ENCODE results near the gene DOCK3. TPM values are rescaled to one million over a fixed set of nuclear protein-coding genes. Genes with fewer than 3 reads are reported as not detected.

The DOCK3 gene
- total RNA-seq: under 0.01 and 0.22 TPM in 2 replicates

GRCh38 chr3:50674349-50675178 is at the start of gene DOCK3:
Gene DOCK3, plus strand, starts transcription at chr3:50674927. Its CDS starts 337 bp downstream, at chr3:50675264.

GRCh38 chr3:51384726-51385473 is 710.2 kb downstream of the DOCK3 start, which contains the start of gene MANF:
Gene MANF, plus strand, starts transcription at chr3:51385291. Its CDS starts 52 bp downstream, at chr3:51385343.

GRCh38 chr3:51391075-51391565 is 716.4 kb downstream of the DOCK3 start, which contains the start of gene RBM15B:
Gene RBM15B, plus strand, starts transcription at chr3:51391285. Its CDS starts 115 bp downstream, at chr3:51391400.

Small RNA genes within 50 kb of the gene (small RNA-seq; reads per million reads assigned to genes)
- gene MIR4787 (ENCODE audit: low replicate concordance): not detected
- gene PPIAP69 (ENCODE audit: low replicate concordance): not detected

Other genes starting within 250 kb of the DOCK3 start
- gene CACNA2D2, start 171.3 kb upstream of the DOCK3 start, total RNA-seq: not detected in 2 replicates
- gene C3orf18, start 107.2 kb upstream of the DOCK3 start, total RNA-seq: 4.2 and 6.3 TPM in 2 replicates
- gene HEMK1, start 105.4 kb upstream of the DOCK3 start, total RNA-seq: 8.1 and 15.7 TPM in 2 replicates
- 0.72 and 2.0 TPM in 2 replicates for gene CISH, start 63.2 kb upstream of the DOCK3 start, total RNA-seq
- 47.7 and 50.7 TPM in 2 replicates for gene MAPKAPK3, start 57.8 kb upstream of the DOCK3 start, total RNA-seq

Measured in placental pericyte (primary cell).